C4-2B (cell line): ENCODE data around the gene PKD2L1.

Source experiments
- CTCF ChIP-seq: fragments of 450-650 bp; conservative IDR thresholded peaks from 2 replicates; pipeline ENCODE4 v1.5.1; 2017; ENCODE audit warnings: mild to moderate bottlenecking
- ZFX ChIP-seq: fragments of 450-650 bp; IDR thresholded peaks from 2 replicates; pipeline ENCODE4 v1.6.1; 2017

DNA sequence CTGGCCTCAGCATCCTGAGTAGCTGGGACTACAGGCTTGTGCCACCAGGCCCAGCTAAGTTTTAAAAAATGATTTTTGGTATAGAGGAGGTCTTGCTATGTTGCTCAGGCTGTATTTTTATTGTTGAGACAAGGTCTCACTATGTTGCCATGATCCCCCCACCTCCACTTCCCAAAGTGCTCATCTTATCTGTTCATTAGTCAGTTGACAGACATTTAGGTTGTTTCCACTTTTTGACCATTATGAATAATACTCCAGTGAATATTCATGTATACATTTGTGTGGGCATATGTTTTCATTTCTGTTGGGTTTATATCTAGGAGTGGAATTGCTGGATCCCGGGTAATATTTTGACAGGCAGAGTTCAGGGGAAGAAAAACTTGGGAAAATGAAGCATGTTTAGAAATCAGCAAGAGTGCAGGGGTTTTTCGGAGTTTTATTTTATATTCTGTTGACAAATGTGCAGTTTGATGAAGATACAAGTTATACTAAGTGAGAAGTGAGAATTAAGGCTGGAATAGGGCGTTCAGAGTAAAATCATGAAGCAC lies 14.3 kb upstream of the PKD2L1 start:
- no peak for TF ChIP-seq CTCF
- TF ChIP-seq ZFX = no peak
